ENCODE data around the gene CYP2F1.
"Not testable (repeated sequence)": the region's sequence is repeated elsewhere in the genome, so short reads cannot be mapped to it uniquely, and the experiment has no call there.

Gene CYP2F1

GRCh38 chr19:41136636-41137455 is 22.6 kb downstream of the CYP2F1 start:
- no peak for TF ChIP-seq CTCF (IDR thresholded peaks at IDR 0.05; ENCODE audit: borderline replicate concordance, control extremely low read depth, extremely low read depth, insufficient read depth, missing control alignments)
- DNase-seq (ENCODE audit: low spot score), result no peak
- in situ Hi-C loops (cut with MboI; ENCODE audit: low sequenced_read_pairs, unreplicated experiment), result no loop called here

GRCh38 chr19:41144403-41144802 is 30.2 kb downstream of the CYP2F1 start:
- peak; percentile 73 for DNase-seq (ENCODE audit: low spot score)
- in situ Hi-C loops (cut with MboI; ENCODE audit: low sequenced_read_pairs, unreplicated experiment), result no loop called here
- peak; percentile 86 for TF ChIP-seq CTCF (IDR thresholded peaks at IDR 0.05; ENCODE audit: borderline replicate concordance, control extremely low read depth, extremely low read depth, insufficient read depth, missing control alignments)

GRCh38 chr19:41149831-41150230 is 35.6 kb downstream of the CYP2F1 start:
- DNase-seq (ENCODE audit: low spot score), result no peak
- in situ Hi-C loops (cut with MboI; ENCODE audit: low sequenced_read_pairs, unreplicated experiment), result loop anchor here (25.0 kb wide), 1 partner anchor 488 kb away; no protein-coding TSS in a partner anchor
- no peak for TF ChIP-seq CTCF (IDR thresholded peaks at IDR 0.05; ENCODE audit: borderline replicate concordance, control extremely low read depth, extremely low read depth, insufficient read depth, missing control alignments)

- in situ Hi-C loops (cut with MboI; ENCODE audit: low sequenced_read_pairs, unreplicated experiment), result loop anchor here (25.0 kb wide), 1 partner anchor 489 kb away; no protein-coding TSS in a partner anchor
- DNase-seq (ENCODE audit: low spot score), result not testable (repeated sequence)
Measured at GRCh38 chr19:41150986-41151385, 36.8 kb downstream of the CYP2F1 start.

GRCh38 chr19:41154060-41154459 is 39.8 kb downstream of the CYP2F1 start:
- in situ Hi-C loops (cut with MboI; ENCODE audit: low sequenced_read_pairs, unreplicated experiment), result loop anchor here (25.0 kb wide), 1 partner anchor 492 kb away; no protein-coding TSS in a partner anchor
- no peak for DNase-seq (ENCODE audit: low spot score)
- TF ChIP-seq CTCF (IDR thresholded peaks at IDR 0.05; ENCODE audit: borderline replicate concordance, control extremely low read depth, extremely low read depth, insufficient read depth, missing control alignments), result no peak

GRCh38 chr19:41156207-41156606 is 42.0 kb downstream of the CYP2F1 start:
- no peak for DNase-seq (ENCODE audit: low spot score)
- in situ Hi-C loops (cut with MboI; ENCODE audit: low sequenced_read_pairs, unreplicated experiment), result loop anchor here (25.0 kb wide), 1 partner anchor 494 kb away; no protein-coding TSS in a partner anchor
- TF ChIP-seq CTCF (IDR thresholded peaks at IDR 0.05; ENCODE audit: borderline replicate concordance, control extremely low read depth, extremely low read depth, insufficient read depth, missing control alignments), result no peak

GRCh38 chr19:41159881-41160280 is 45.6 kb downstream of the CYP2F1 start:
- no peak for TF ChIP-seq CTCF (IDR thresholded peaks at IDR 0.05; ENCODE audit: borderline replicate concordance, control extremely low read depth, extremely low read depth, insufficient read depth, missing control alignments)
- DNase-seq (ENCODE audit: low spot score), result no peak
- in situ Hi-C loops (cut with MboI; ENCODE audit: low sequenced_read_pairs, unreplicated experiment), result loop anchor here (25.0 kb wide), 1 partner anchor 498 kb away; no protein-coding TSS in a partner anchor
